HG03159 (cell line): Measurements from ENCODE around the gene ELOVL2.

Experiments
- ATAC-seq: cut with Tn5 transposase; IDR thresholded peaks from one replicate; pipeline ENCODE4 v1.9.1; 2021; ENCODE audit warnings: mild to moderate bottlenecking, moderate library complexity; ENCODE audit not compliant: unreplicated experiment

ELOVL2 gene

DNA sequence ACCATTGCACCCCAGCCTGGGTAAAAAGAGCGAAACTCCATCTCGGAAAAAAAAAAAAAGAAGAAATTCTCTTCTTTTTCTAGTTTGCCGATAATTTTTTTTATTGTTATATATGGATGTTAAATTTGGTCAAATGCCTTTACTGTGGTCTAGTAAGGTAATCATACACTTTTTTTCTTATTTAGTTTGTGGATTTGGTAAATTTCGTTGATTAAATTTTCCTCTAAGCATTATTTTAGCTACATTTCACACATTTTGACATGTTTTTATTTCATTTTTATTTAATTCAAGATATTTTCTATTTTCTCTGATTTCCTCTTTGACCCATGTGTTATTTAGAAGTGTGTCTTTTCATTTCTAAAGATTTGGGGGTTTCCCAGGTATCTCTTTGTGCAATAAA lies 18.0 kb upstream of the ELOVL2 start:
- no peak for ATAC-seq

DNA sequence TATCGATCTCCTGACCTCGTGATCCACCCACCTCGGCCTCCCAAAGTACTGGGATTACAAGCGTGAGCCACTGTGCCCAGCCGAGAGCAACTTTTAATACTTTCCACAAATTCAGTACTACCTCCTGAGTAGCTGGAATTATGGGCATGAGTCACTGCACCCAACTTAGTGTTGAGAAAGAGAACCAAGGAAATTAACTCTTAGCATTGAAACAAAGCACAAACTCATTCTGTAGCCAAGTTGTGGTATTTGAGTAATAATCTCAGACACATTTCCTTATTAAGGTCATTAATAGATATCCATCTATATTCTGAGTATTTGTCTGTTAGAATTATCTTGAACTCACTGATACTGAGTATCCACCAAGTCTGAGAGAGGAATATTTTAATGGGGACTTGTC lies 14.3 kb upstream of the ELOVL2 start:
- ATAC-seq: no peak

DNA sequence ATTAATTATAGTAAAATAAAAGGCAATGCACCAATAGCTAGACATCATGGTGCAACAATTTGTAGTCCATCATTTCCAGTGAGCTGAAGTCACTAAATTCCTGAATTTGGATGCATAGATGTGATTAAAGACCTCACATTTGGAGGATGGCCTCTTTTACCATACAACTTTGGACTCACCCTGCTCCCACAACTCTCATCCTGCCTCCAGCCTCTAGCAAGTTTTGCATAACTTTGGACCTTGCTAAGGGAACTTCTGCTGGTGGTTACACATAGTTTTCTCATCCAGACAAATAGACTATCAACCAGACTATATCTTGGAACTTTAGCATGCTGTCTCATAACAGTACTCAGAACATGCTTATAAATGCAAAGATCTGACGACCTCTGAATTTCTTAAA lies 12.8 kb upstream of the ELOVL2 start:
- no peak for ATAC-seq

DNA sequence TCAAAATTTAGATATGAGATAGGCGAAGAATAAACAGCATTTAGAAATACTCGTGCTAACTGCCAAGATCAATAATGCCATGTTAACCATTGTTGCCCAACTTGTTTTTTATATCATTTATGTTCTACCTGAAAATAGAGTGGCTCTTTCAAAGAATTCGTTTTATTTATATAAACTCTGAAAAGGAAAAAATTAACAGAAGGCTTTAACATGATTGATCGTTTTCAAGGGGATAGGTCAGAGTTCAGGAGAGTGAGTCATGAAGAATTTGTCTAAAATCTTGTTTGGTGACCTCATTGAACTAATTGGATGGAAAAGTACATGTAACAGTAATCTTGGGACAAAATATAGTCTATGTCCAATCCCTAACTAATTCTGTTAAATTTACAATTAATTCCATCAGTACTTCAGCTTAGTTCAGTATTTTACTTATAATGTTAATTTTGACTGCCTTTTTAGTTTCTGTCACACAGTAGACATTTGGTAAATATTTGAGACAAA lies 11.1 kb upstream of the ELOVL2 start:
- no peak for ATAC-seq

DNA sequence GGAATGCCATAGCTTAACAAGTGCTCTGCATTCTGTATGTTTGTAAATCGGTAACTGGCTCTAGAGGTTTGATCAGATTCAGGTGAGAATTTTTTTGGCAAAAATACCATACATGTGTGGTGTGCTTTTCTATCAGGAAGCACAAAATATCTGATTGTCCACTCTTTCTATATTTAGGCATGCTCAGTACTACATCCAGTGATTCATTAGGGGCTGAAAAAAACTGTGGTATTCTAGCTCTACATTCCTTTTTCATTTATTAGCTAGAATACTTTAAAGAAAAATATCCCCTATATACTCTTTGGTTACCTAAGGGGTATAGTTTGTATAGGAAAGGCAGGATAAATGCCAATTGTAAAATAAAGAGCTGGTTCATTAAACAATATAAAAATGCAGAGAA lies 10.6 kb upstream of the ELOVL2 start:
- no peak for ATAC-seq

DNA sequence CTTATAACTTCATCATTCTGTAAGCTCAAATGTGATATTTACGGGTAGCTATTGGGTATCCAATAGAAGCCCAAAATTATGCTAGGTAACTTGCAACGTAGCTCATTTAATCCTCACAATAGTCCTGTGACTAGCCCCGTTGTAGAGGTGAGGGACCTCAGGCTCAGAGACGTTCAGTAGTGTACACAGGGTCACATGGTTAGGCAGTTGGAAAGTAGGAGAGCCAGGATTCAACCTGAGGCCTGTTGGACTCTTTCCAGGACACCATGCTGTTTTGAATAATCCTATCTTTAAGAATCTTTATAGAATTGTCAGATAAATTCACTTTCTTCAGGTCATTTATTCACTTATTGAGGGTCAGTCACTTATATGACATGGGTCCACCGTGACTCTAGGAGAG lies 9.2 kb upstream of the ELOVL2 start:
- no peak for ATAC-seq

DNA sequence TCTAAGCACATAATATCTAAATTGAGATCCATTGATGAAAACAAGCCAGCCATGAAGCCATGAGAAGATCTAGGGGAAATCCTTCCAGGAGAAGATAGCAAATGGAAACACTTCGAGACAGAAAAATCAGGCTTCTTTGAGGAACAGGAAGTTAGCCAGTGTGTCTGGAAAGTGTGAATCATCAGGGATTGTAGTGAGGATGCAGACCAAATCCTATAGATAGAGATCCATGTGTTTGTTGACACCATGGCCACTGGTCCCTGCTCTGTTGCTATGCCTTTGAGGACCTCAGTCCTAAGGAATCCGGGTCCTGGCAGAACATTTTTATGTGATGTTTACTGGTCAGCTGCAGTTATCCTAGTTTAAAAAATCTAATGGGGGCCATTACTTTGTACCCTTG lies 6.6 kb upstream of the ELOVL2 start:
- ATAC-seq: no peak

DNA sequence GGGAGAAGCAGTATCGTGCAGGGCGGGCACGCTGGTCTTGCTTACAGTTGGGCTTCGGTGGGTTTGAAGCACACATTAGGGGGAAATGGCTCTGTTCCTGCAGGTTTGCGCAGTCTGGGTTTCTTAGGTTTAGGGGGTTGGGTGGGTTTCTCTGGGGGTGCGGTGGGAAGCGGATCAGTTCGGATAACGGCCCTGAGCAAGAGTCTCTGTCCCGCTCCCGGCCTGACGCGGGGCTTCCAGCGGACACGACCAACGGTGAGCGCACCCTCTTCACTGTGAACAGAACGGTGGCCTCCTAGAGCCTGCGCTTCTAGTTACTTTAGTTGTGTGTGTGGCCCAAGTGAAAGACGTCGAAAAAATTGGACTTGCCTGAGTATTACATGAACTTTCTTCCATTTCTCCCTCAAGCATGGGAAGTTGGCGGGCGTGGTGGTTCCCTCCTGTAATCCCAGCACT lies 635 bp upstream of the ELOVL2 start:
- ATAC-seq: no peak

DNA sequence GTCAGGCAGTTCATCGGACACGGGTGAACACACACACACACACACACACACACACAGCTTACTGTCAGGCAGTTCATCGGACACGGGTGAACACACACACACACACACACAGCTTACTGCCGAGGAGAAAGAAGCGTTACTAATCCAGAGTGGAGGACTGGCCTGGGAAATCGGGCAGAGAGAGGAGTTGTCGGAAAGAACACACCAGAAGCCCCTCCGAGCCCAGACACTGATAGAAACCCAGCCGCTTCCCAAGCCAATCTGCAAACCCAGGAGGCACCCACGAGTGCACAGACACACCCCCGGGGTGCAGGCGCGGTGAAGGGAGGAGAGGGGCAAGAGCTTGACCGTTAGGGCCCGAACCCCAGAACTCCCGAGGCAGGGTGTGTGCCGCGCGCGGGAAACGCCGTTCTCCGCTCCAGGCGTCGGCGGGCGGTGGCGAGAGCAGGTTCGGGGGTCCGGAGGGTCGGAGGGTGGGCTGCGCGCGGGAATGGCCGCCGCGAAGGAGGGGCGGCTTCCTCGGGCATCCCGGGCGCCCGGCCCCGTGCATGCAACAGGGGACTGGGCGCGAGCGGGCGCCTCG lies 636 bp downstream of the ELOVL2 start:
- no peak for ATAC-seq

DNA sequence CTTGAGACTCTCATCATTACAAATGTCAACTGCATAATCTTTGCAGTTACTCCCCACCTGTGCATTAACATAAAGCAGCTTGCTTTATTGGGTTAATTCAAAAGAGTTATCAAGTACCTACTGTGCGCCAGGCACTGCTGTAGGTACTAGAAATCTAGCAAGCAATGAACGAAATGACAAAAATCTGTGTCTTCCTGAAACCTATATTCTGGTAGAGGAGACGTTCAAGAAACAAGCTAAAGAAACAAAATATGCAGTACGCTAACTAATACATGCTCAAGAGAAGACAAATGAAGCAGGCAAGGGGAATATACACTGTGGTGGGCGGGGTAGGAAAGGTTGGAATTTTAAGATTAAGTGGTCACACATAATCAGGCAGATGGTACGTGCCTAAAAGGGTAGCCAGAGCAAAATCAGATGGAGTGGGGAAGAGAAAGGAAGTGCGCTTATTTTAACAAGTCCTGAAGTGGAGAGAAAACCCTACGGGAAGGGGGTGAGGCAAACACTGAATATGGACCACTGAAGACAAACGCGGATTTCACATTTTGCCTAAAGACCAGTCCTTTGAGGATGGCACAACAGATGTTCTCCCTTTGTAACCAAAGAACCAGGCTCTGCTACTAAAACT lies 1.2 kb downstream of the ELOVL2 start:
- ATAC-seq: no peak

DNA sequence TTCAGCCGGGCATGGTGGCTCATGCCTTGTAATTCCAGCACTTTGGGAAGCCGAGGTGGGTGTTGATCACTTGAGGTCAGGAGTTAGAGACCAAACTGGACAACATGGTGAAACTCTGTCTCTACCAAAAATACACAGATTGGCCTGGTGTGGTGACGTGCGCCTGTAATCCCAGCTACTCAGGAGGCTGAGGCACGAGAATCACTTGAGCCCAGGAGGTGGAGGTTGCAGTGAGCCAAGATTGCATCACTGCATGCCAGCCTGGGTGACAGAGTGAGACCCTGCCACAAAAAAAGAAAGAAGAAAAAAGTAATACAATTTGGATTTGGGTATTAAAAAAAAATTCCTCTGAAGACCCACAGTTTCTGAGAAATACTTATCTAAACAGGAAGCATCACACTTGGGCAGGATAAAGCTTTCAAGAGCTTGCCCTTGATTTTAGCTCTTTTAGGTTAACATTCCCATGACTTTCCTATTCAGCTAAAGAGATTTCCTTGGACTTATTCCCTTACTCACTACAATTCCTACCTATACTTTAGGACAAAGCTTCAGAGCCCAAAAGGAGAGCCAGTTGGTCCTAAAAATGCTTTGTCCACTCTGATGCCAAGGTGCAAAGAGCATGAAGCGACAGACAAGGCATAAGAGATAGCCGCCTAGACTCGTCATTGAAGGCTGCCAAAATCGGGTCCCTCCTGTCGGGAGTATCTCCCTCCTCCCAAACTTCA lies 1.9 kb downstream of the ELOVL2 start:
- ATAC-seq: no peak

DNA sequence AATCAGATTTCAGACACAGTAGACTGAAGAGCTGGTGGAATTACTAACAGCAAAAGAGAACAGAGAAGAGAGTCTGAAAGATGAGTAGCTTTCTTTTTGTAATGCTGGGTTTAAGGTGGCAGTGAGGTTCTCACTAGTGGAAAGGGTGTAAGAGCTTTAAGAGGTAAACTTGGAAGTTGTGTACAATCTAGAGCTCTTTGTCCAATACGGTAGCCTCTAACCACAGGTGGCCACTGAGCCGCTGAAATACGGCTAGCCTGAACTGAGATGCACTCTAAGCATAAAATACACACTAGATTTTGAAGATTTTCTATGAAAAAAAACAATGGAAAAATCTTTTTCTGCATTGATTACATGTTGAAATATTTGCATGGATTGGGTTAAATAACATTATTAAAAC lies 4.0 kb downstream of the ELOVL2 start:
- ATAC-seq: no peak

DNA sequence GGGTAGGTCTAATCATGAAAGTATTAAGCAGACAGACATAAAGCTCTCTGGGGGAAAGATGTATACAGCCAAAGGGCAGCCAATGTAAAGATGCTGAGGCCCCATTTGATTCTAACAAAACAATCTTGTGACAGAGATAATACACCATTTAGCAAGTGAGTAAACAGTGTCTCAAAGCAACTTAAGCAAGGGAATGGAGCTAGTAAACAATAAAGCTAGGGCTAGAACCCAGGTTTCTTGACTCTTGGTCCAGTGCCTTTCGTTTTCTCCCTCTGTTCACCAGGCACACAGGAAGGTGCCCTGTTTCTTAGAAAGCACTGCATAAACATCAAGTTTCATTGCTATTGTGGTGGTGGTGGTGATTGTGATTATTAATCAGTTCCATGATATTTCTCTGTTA lies 5.1 kb downstream of the ELOVL2 start:
- no peak for ATAC-seq

DNA sequence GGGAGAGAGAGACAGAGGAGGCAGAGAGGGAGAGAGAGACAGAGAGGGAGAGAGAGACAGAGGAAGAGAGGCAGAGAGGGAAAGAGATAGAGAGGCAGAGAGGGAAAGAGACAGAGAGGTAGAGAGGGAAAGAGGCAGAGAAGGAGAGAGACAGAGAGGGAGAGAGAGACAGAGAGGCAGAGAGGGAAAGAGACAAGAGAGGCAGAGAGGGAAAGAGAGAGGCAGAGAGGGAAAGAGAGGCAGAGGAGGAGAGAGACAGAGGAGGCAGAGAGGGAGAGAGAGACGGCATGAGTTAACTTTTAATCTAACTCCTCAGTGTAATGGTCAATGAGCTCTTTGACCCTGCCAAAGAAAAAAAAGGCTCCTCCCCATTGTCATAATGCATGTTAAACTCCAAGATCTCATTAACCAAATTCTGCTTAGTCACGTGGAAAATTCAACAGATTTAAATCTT lies 7.1 kb downstream of the ELOVL2 start:
- no peak for ATAC-seq

DNA sequence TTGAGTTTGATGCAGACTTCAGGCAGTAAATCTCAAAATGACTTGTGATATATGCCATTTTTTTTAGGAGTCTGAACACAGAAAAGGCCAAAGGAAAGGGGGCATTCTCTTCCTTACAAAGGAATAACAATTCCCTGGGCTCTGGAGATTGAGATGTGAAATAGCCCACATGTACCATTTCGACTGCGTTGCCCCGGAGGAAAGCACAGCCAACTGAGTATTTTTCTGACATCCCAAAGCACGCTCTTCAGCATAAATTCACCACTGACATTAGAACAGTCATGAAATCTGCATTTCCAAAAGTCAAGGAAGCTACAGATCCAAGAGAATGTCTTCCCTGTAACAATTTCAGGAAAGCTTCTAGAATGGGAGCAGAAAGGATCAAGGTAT lies 7.8 kb downstream of the ELOVL2 start:
- ATAC-seq: no peak

DNA sequence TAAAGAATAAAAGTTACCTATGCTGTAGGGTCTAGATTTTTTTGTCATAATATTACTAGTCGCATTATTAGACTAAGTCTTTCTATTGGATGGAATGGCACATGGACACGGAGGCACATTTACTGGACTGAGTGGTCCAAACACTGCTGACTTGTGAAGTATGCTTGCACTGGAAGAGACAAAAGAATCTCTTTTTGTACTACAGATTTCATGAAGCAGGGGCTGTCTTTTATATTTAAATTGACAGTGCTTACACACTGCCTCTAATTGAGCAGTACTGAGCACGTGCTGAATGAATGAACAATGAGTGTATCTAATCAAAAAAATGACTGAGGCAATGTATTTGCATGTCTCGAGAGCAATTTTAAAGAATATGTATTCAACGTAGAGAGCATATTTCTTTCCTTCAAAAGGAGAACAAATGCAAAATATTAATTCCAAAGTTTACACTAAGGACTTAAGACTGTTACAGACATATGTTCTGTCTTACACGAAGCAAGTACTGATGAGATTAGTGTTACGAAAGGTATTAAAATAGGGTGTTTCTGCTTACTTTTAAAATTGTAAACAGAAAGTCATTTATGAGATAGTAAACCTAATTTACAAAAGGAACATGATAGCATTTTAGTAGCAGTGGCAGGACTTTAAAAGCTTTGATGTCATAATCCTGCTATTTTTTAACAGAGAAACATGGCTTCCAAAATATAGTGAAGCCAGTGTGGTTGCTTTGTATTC lies 8.3 kb downstream of the ELOVL2 start:
- ATAC-seq: no peak

DNA sequence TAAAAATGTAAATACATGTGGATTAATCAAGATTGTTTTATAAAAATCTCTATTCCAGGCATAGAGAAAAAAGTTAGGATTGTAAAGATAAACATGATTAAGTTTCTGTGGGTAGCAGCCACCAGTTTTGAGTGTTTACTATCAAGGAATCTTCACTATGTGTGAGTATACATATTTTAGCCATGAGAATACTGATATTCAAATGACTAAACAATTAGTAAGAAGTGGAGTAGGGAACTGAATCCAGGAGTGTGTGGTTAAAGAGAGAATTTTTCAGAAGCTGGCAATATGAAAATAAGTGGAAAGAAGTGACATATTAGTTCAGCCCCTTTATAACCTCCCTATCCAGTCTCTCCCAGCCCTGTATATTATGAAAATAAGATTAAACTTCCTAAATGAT lies 10.3 kb downstream of the ELOVL2 start:
- no peak for ATAC-seq

DNA sequence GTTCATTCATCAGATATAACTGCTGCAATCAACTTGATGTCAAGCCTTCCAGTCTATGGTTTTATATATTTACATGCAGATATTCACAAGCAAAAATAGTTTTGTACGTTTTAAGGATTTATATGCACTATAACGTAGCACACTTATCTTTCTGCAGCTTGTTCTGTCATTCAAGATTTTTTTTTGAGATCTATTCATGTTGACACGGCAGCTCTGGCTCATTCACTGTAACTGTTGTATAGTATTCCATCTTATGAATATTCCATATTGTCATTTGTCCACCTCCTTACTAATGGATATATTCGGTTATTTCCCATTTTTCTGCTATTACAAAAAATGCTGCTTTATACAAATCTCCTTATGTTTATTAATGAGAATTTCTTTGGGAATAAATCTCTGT lies 13.2 kb downstream of the ELOVL2 start:
- no peak for ATAC-seq

DNA sequence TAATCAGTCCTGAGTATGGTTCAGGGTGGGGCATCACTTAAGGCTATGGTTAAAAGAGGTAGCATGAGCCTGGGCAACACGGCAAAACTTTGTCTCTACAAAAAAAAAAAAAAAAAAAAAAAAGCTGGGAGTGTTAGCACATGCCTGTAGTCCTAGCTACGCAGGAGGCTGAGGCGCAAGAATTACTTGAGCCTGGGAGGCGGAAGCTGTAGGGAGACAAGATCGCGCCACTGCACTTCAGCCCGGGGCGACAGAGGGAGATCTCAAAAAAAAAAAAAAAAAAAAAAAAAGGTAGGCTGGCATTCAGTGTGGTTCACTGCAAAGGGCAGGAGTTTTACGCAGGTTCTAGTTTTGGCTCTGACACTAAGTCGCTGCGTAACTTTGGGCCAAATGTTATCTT lies 15.1 kb downstream of the ELOVL2 start:
- ATAC-seq: no peak

DNA sequence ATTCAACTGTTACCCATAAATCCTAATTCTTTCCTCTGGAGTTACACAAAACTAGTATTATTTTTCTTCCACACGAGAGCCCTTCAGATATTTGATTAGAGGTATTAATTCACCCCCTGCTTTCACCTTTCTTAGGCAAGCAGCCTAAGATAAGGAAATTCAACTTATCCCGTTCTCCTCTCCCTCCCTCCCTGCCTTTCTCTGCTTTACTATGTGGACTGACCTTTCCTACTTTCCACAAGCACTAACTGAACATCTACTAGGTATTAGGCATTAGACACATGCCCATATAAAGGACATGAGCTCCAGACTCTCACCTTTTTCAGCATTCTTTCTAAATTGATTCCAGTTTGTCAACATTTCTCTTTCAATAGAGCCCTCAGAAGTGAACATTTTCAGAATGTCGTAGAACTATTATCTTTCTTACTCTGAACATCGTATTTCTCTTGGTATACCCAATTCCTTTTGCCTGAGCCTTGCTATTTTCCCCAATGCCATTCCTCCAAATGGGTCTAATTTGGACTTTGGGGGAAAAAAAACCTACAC lies 16.5 kb downstream of the ELOVL2 start:
- ATAC-seq: no peak

DNA sequence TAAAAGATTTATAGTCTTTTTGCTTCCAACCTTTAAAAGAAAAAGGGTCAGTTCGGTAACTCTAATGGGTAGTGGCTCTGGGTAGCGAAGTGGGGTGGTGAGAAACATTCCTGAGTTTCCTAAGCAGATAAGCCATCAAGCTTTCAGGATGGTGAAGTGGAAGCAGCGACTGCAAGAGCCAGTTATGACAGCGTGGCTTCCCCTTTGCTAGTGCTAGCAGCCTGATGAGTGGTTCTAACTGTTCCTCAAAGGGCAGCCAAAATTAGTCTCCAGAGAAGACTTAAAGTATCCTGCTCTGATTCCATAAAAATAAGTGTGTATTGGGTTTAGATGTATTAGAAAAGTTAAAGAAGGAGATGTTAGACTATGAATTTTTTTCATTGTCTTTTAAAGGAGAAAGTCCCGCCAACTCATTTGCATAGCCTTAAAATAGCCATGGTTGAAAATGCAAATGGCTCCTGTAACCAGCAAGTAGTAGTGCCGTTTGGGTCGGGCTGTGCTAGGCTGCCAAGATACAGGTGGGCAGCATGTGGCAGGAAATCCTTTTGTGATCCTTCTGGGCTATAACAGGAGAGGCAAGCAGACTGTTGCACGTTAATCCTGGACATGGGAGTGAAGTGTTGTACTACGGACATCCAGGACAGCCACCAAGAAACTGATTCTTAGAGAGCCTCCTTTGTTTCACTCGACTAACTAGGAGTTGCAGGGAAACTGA lies 18.0 kb downstream of the ELOVL2 start:
- ATAC-seq: peak; percentile 87
